ENCODE measurements around the gene CAPRIN2. TPM values are rescaled to one million over a fixed set of nuclear protein-coding genes. Genes with fewer than 3 reads are reported as not detected.

The CAPRIN2 gene
- total and polyA plus RNA-seq, 2 of the 8 experiments (the other 6 are each of a cell fraction or from before 2014, with no cell fraction given) = 24.8 to 52.0 TPM

DNA sequence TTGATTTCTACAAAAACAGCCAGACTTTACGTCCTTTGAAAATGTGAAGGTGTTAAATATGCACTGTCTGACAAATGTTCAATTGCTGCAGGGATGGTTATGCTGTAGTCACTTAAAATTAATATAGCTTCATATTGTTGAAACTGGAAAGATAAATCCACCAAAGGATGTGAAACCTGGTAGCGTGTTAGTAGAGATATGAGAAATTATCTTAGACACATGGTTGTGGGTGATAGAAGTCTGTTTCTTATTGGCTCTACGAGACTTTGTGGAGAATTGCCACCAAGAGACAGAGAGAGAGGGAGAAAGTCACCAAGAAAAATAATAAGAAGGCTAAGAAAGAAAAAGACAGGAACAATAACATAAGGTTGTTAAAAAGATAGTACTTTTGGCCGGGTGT, 2.6 kb upstream of the CAPRIN2 start (continued):
- TF ChIP-seq SRF (IDR thresholded peaks at IDR 0.05; ENCODE audit: low read depth, low read length) = no peak

Data from H1 (cell line).